ENCODE measurements around the gene SH2D6. TPM values are rescaled to one million over a fixed set of nuclear protein-coding genes. Genes with fewer than 3 reads are reported as not detected.

Gene SH2D6
- total and polyA plus RNA-seq, 9 of the 15 experiments (the other 6 are each of a cell fraction or from before 2014, with no cell fraction given): 0.07 to 0.76 (median 0.33) TPM; not detected in 2

DNA sequence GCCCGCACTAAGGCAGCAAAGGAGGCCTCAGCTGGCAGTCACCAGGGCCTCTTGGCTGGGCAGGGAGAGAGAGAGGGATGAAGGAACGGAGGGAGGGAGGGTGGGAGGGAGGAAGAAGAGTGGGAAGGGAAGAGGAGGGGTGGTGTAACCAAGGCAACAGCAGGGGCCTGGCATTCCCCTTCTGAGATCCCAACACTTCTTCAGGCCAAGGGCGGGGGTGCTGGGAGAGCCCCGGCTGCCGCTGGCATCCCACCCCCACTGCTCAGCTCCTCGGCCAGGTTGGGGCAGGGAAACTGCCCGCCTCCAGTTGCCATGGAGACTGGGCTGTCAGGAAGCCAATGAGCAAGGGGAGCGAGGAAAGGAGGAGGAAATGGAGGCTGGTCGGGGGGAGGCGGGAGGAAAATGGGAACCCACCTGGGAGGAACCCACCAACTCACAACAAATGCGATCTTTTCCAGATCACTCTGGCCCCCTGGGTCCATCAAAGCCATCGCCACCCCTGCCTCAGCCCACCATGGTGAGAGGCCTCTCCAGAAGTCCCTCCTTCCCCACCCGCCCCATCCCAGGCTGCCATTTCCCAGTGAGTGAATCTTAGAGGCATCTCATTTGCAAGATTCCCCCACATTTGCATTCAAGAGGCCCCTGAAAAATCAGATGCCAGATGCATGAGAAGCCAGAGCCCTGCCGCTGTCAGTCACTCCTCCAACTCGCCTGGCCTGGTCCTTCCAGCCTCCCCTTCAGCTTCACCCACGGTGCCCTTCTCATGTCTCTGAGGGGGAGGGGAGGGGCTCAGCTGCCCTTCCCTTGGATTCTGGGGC is 12.4 kb downstream of the SH2D6 start (continued):
- TF ChIP-seq, protein P1, sequence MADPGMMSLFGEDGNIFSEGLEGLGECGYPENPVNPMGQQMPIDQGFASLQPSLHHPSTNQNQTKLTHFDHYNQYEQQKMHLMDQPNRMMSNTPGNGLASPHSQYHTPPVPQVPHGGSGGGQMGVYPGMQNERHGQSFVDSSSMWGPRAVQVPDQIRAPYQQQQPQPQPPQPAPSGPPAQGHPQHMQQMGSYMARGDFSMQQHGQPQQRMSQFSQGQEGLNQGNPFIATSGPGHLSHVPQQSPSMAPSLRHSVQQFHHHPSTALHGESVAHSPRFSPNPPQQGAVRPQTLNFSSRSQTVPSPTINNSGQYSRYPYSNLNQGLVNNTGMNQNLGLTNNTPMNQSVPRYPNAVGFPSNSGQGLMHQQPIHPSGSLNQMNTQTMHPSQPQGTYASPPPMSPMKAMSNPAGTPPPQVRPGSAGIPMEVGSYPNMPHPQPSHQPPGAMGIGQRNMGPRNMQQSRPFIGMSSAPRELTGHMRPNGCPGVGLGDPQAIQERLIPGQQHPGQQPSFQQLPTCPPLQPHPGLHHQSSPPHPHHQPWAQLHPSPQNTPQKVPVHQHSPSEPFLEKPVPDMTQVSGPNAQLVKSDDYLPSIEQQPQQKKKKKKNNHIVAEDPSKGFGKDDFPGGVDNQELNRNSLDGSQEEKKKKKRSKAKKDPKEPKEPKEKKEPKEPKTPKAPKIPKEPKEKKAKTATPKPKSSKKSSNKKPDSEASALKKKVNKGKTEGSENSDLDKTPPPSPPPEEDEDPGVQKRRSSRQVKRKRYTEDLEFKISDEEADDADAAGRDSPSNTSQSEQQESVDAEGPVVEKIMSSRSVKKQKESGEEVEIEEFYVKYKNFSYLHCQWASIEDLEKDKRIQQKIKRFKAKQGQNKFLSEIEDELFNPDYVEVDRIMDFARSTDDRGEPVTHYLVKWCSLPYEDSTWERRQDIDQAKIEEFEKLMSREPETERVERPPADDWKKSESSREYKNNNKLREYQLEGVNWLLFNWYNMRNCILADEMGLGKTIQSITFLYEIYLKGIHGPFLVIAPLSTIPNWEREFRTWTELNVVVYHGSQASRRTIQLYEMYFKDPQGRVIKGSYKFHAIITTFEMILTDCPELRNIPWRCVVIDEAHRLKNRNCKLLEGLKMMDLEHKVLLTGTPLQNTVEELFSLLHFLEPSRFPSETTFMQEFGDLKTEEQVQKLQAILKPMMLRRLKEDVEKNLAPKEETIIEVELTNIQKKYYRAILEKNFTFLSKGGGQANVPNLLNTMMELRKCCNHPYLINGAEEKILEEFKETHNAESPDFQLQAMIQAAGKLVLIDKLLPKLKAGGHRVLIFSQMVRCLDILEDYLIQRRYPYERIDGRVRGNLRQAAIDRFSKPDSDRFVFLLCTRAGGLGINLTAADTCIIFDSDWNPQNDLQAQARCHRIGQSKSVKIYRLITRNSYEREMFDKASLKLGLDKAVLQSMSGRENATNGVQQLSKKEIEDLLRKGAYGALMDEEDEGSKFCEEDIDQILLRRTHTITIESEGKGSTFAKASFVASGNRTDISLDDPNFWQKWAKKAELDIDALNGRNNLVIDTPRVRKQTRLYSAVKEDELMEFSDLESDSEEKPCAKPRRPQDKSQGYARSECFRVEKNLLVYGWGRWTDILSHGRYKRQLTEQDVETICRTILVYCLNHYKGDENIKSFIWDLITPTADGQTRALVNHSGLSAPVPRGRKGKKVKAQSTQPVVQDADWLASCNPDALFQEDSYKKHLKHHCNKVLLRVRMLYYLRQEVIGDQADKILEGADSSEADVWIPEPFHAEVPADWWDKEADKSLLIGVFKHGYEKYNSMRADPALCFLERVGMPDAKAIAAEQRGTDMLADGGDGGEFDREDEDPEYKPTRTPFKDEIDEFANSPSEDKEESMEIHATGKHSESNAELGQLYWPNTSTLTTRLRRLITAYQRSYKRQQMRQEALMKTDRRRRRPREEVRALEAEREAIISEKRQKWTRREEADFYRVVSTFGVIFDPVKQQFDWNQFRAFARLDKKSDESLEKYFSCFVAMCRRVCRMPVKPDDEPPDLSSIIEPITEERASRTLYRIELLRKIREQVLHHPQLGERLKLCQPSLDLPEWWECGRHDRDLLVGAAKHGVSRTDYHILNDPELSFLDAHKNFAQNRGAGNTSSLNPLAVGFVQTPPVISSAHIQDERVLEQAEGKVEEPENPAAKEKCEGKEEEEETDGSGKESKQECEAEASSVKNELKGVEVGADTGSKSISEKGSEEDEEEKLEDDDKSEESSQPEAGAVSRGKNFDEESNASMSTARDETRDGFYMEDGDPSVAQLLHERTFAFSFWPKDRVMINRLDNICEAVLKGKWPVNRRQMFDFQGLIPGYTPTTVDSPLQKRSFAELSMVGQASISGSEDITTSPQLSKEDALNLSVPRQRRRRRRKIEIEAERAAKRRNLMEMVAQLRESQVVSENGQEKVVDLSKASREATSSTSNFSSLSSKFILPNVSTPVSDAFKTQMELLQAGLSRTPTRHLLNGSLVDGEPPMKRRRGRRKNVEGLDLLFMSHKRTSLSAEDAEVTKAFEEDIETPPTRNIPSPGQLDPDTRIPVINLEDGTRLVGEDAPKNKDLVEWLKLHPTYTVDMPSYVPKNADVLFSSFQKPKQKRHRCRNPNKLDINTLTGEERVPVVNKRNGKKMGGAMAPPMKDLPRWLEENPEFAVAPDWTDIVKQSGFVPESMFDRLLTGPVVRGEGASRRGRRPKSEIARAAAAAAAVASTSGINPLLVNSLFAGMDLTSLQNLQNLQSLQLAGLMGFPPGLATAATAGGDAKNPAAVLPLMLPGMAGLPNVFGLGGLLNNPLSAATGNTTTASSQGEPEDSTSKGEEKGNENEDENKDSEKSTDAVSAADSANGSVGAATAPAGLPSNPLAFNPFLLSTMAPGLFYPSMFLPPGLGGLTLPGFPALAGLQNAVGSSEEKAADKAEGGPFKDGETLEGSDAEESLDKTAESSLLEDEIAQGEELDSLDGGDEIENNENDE (IDR thresholded peaks at IDR 0.05; ENCODE audit: low read depth, low read length): no peak
- TF ChIP-seq RFX1 (IDR thresholded peaks at IDR 0.05): peak; percentile 88
- TF ChIP-seq HLTF (IDR thresholded peaks at IDR 0.05): no peak
- no peak for TF ChIP-seq ZNF639 (CRISPR knock-in tag; conservative IDR thresholded peaks at IDR 0.05 in 1 of 2, IDR thresholded peaks at IDR 0.05 in 1 of 2)
- no peak for TF ChIP-seq ZFP30 (CRISPR knock-in tag; IDR thresholded peaks at IDR 0.05; ENCODE audit: borderline replicate concordance)

Measured in K562 (cell line).